Measurements from ENCODE around the gene ATXN2.

ATXN2 gene, protein sequence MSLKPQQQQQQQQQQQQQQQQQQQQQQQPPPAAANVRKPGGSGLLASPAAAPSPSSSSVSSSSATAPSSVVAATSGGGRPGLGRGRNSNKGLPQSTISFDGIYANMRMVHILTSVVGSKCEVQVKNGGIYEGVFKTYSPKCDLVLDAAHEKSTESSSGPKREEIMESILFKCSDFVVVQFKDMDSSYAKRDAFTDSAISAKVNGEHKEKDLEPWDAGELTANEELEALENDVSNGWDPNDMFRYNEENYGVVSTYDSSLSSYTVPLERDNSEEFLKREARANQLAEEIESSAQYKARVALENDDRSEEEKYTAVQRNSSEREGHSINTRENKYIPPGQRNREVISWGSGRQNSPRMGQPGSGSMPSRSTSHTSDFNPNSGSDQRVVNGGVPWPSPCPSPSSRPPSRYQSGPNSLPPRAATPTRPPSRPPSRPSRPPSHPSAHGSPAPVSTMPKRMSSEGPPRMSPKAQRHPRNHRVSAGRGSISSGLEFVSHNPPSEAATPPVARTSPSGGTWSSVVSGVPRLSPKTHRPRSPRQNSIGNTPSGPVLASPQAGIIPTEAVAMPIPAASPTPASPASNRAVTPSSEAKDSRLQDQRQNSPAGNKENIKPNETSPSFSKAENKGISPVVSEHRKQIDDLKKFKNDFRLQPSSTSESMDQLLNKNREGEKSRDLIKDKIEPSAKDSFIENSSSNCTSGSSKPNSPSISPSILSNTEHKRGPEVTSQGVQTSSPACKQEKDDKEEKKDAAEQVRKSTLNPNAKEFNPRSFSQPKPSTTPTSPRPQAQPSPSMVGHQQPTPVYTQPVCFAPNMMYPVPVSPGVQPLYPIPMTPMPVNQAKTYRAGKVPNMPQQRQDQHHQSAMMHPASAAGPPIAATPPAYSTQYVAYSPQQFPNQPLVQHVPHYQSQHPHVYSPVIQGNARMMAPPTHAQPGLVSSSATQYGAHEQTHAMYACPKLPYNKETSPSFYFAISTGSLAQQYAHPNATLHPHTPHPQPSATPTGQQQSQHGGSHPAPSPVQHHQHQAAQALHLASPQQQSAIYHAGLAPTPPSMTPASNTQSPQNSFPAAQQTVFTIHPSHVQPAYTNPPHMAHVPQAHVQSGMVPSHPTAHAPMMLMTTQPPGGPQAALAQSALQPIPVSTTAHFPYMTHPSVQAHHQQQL

DNA sequence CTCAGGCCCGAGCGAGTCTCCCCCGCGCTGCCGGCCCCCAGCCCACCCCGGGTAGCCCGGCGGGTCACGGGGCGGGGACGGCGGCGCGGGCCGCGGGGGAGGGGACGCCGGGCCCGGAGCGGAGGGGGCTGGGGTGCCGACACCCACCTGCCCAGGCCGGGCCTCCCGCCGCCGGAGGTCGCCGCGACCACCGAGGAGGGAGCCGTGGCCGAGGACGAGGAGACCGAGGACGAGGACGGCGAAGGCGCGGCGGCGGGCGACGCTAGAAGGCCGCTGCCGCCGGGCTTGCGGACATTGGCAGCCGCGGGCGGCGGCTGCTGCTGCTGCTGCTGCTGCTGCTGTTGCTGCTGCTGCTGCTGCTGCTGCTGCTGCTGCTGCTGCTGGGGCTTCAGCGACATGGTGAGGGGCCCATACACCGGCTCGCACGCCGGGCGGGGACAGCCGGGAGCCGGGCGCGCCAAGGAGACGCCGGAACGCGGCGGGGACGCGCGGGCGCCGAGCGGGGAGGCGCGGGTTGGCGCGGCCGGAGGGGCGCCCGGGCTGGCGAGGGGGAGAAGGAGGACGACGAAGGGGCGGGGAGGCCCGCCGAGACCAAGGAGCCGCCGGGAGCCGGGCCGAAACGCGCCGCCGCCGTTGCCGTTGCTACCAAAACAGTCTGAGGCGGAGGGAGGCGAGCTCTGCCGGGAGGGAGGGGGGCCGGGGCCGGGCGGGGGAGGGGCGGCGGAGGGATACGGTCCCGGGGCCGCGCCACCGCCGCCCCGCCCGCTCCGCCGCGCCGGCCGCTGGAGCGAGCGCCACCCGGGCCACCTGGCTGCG is at the start of gene ATXN2:
Gene ATXN2 (minus strand): TSS at position 679 of the 816 bp plus-strand sequence. CDS start 281 bp downstream, at position 398.
- DNase-seq, result peak; percentile 39
- Histone ChIP-seq H3K27ac (ENCODE audit: low read length) (peak within 1 kb of the TSS; percentile 59; the same call in 1 of the 2 replicates), H3K4me2 (ENCODE audit: low read depth, low read length) (peak within 1 kb of the TSS; percentile 70), H2AFZ (ENCODE audit: low read length) (peak within 1 kb of the TSS; percentile 63), H3K9me2 (replicated peaks; ENCODE audit: insufficient read depth, low read length) (no peaks in the 10 kb centered on the region), H3K36me3 (replicated peaks; ENCODE audit: insufficient read depth, low read length) (no peaks in the 10 kb centered on the region), H3K4me1 (ENCODE audit: low read length) (no peaks in the 10 kb centered on the region), H3K79me2 (ENCODE audit: low read length) (peaks cover 46% of the 10 kb centered on the region), H3F3A (ENCODE audit: insufficient read depth, low read length) (0 out of 2 replicates have a peak, but pooled peaks cover 7% of the 10 kb centered on the region), H4K20me1 (ENCODE audit: insufficient read depth, low read length) (no peaks in the 10 kb centered on the region), H3K27me3 (replicated peaks; ENCODE audit: insufficient read depth, low read length) (no peaks in the 10 kb centered on the region), H3K4me3 (ENCODE audit: low read length) (peak within 1 kb of the TSS; percentile 79), H3K9ac (ENCODE audit: low read length) (peak within 1 kb of the TSS; percentile 59), H3K9me3 (replicated peaks; ENCODE audit: insufficient read depth, low read length) (no peaks in the 10 kb centered on the region)
- no peak for TF ChIP-seq EZH2phosphoT487 (IDR thresholded peaks at IDR 0.05; ENCODE audit: low read length)
- no peak for TF ChIP-seq EZH2 (optimal IDR thresholded peaks at IDR 0.05; ENCODE audit: low read depth, low read length)
- TF ChIP-seq, protein P1, sequence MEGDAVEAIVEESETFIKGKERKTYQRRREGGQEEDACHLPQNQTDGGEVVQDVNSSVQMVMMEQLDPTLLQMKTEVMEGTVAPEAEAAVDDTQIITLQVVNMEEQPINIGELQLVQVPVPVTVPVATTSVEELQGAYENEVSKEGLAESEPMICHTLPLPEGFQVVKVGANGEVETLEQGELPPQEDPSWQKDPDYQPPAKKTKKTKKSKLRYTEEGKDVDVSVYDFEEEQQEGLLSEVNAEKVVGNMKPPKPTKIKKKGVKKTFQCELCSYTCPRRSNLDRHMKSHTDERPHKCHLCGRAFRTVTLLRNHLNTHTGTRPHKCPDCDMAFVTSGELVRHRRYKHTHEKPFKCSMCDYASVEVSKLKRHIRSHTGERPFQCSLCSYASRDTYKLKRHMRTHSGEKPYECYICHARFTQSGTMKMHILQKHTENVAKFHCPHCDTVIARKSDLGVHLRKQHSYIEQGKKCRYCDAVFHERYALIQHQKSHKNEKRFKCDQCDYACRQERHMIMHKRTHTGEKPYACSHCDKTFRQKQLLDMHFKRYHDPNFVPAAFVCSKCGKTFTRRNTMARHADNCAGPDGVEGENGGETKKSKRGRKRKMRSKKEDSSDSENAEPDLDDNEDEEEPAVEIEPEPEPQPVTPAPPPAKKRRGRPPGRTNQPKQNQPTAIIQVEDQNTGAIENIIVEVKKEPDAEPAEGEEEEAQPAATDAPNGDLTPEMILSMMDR (IDR thresholded peaks at IDR 0.05; ENCODE audit: low read length), result no peak

DNA sequence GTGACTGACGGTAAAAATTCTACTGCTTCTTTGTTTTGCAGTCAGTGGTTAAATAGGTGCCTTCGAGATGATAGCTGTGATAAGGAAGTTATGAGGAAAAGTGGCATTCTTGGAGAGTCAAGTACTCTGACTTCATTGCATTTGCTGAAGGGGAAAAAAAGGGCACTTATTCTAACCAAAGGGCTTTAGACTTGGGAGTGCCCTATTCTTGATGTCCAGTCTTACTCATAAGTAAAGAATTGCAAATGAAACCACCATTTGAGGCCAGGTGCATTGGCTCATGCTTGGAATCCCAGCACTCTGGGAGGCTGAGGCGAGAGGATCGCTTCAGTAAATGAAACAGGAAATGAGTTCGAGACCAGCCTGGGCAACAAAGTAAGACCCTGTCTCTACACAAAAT is 46.3 kb upstream of the ATXN2 start:
- H3K4me2 ChIP-seq (ENCODE audit: low read depth, low read length), result no peak overlapping the region
- H3K4me3 ChIP-seq (ENCODE audit: low read length), result no peak overlapping the region
- H3K27ac ChIP-seq (ENCODE audit: low read length), result no peak overlapping the region
- no peaks in the 10 kb centered on the region for H3K9me3 ChIP-seq (replicated peaks; ENCODE audit: insufficient read depth, low read length)
- H2AFZ ChIP-seq (ENCODE audit: low read length), result no peak overlapping the region
- H3K4me1 ChIP-seq (ENCODE audit: low read length), result no peaks in the 10 kb centered on the region
- no peak for DNase-seq
- H3K79me2 ChIP-seq (ENCODE audit: low read length), result no peaks in the 10 kb centered on the region
- no peaks in the 10 kb centered on the region for H3K9me2 ChIP-seq (replicated peaks; ENCODE audit: insufficient read depth, low read length)
- no peak overlapping the region for H3K9ac ChIP-seq (ENCODE audit: low read length)
- TF ChIP-seq, protein P1 (IDR thresholded peaks at IDR 0.05; ENCODE audit: low read length), result no peak
- no peak for TF ChIP-seq EZH2 (optimal IDR thresholded peaks at IDR 0.05; ENCODE audit: low read depth, low read length)
- TF ChIP-seq EZH2phosphoT487 (IDR thresholded peaks at IDR 0.05; ENCODE audit: low read length), result no peak
- no peaks in the 10 kb centered on the region for H3K27me3 ChIP-seq (replicated peaks; ENCODE audit: insufficient read depth, low read length)
- no peaks in the 10 kb centered on the region for H3F3A ChIP-seq (ENCODE audit: insufficient read depth, low read length)
- no peaks in the 10 kb centered on the region for H3K36me3 ChIP-seq (replicated peaks; ENCODE audit: insufficient read depth, low read length)
- H4K20me1 ChIP-seq (ENCODE audit: insufficient read depth, low read length), result no peaks in the 10 kb centered on the region

DNA sequence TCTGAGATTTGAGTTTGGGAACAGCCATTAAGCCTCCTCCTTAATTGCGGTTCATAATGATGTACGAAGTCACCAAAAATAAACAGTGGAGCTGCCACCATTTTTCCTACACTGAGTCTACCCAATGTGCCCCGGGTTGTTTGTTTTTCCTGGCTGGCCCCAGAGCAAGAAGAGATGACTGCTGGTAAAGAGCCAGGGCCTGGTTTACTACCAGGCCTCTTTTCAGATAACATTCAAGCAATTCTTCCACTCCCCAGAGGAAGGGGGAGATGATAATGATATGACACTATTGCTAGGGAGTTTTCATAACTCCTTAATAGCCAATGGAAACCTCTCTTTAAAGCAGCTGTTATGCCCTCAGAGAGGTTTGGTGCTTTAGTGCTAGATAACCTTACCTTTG is 44.3 kb upstream of the ATXN2 start:
- no peak for DNase-seq
- Histone ChIP-seq H3K9me2 (replicated peaks; ENCODE audit: insufficient read depth, low read length) (no peaks in the 10 kb centered on the region), H3K79me2 (ENCODE audit: low read length) (no peaks in the 10 kb centered on the region), H3K4me2 (ENCODE audit: low read depth, low read length) (no peak overlapping the region), H3K4me3 (ENCODE audit: low read length) (no peak overlapping the region), H2AFZ (ENCODE audit: low read length) (no peak overlapping the region), H3K4me1 (ENCODE audit: low read length) (no peaks in the 10 kb centered on the region), H3K9ac (ENCODE audit: low read length) (no peak overlapping the region), H3K27ac (ENCODE audit: low read length) (no peak overlapping the region), H3K36me3 (replicated peaks; ENCODE audit: insufficient read depth, low read length) (no peaks in the 10 kb centered on the region), H4K20me1 (ENCODE audit: insufficient read depth, low read length) (no peaks in the 10 kb centered on the region), H3K27me3 (replicated peaks; ENCODE audit: insufficient read depth, low read length) (no peaks in the 10 kb centered on the region), H3K9me3 (replicated peaks; ENCODE audit: insufficient read depth, low read length) (no peaks in the 10 kb centered on the region), H3F3A (ENCODE audit: insufficient read depth, low read length) (no peaks in the 10 kb centered on the region)
- TF ChIP-seq EZH2phosphoT487 (IDR thresholded peaks at IDR 0.05; ENCODE audit: low read length) (no peak), EZH2 (optimal IDR thresholded peaks at IDR 0.05; ENCODE audit: low read depth, low read length) (no peak)
- TF ChIP-seq, protein P1 (IDR thresholded peaks at IDR 0.05; ENCODE audit: low read length), result no peak

All from MM.1S (cell line).